ENCODE results near the gene HOXB3. TPM values are rescaled to one million over a fixed set of nuclear protein-coding genes. Genes with fewer than 3 reads are reported as not detected.
"Not testable (repeated sequence)": the region's sequence is repeated elsewhere in the genome, so short reads cannot be mapped to it uniquely, and the experiment has no call there.

The HOXB3 gene
- total RNA-seq, 4 donors from 2014 or later, result 25.7 to 57.1 (median 34.9) TPM

DNA sequence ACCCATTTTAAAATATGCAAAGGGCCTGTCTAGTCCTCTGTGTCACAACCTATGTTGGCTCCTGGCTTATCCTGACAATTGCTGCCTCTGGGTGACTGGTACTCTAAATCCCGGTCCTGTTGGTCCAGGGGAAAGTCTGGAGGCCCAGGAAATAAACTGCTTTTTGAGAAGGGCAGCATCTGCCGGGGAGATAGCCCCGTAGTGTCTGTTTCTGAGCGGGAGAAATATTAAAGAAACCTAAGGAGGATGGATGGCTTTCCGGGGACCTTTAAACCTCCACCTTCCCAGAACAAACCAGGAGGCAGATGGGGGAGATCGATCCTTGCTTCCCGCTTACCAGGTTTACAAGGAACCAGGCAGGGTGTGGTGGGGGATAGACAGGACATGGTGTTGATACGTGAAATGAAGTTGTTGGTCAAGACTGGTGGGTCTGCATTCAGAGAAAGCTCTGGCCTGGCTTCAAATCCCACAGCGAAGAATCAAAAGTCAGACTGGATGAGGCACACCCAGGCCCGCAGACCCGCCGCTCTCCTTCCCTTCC, 48.9 kb downstream of the HOXB3 start:
- intact Hi-C loops (cut with DNase I; ENCODE audit: low total_unique reads), result loop anchor here (5.0 kb wide), 2 partner anchors 36 to 49 kb away; partner anchors contain the start of gene HOXB4
- in situ Hi-C loops (cut with MboI; ENCODE audit: low pct_ligation_motif_present in 1 of 4, low pct_unique_long_range_greater_than_20kb in 1 of 4, low sequenced_read_pairs in 3 of 4), result no loop called here

GRCh38 chr17:48540213-48540612, 49.8 kb downstream of the HOXB3 start:
- H3K36me3 ChIP-seq, result no peaks in the 10 kb centered on the region
- H3K27me3 ChIP-seq, result peaks cover 17% of the 10 kb centered on the region
- 93% methylated on average over 1 of the region's 1 CpG; no CpG with 5 or more reads in 1 of the 2 donors for WGBS, 2 donors (ENCODE audit: low coverage in 1 of 2)
- H3K9me3 ChIP-seq, result no peaks in the 10 kb centered on the region
- in situ Hi-C loops (cut with MboI; ENCODE audit: low pct_ligation_motif_present in 1 of 4, low pct_unique_long_range_greater_than_20kb in 1 of 4, low sequenced_read_pairs in 3 of 4) (no loop called here), intact Hi-C loops (cut with DNase I; ENCODE audit: low total_unique reads) (loop anchor here (5.0 kb wide), 2 partner anchors 37 to 48 kb away; partner anchors contain the start of gene HOXB4)
- H3K4me1 ChIP-seq, result peaks cover 3 to 25% (median 5%) of the 10 kb centered on the region in 4 donors
- no peak for TF ChIP-seq CTCF (IDR thresholded peaks at IDR 0.05)
- no peak for TF ChIP-seq EP300 (IDR thresholded peaks at IDR 0.05; ENCODE audit: low read depth)
- no peak for TF ChIP-seq POLR2A (IDR thresholded peaks at IDR 0.05)
- no peak for TF ChIP-seq POLR2AphosphoS5 (IDR thresholded peaks at IDR 0.05)
- no peak for DNase-seq
- peak overlapping the region in 3 of 4 donors; percentile 89 to 95 (median 94) for H3K27ac ChIP-seq
- H3K4me3 ChIP-seq, result no peak overlapping the region

More for the DNA sequence above, 48.9 kb downstream of the HOXB3 start:
- Histone ChIP-seq H3K9me3 (no peaks in the 10 kb centered on the region), H3K27ac (peak overlapping the region; percentile 89 to 95 (median 94)), H3K4me3 (peak overlapping the region; percentile 45 to 68 (median 49)), H3K27me3 (peaks cover 17% of the 10 kb centered on the region), H3K36me3 (no peaks in the 10 kb centered on the region), H3K4me1 (peaks cover 10 to 34% (median 13%) of the 10 kb centered on the region in 4 donors)
- WGBS, 2 donors (ENCODE audit: low coverage in 1 of 2), result 50 to 61% methylated on average over 10 to 12 of the region's 12 CpGs
- TF ChIP-seq POLR2AphosphoS5 (IDR thresholded peaks at IDR 0.05) (no peak), EP300 (IDR thresholded peaks at IDR 0.05; ENCODE audit: low read depth) (no peak), POLR2A (IDR thresholded peaks at IDR 0.05) (no peak), CTCF (IDR thresholded peaks at IDR 0.05) (no peak)
- DNase-seq, result no peak

DNA sequence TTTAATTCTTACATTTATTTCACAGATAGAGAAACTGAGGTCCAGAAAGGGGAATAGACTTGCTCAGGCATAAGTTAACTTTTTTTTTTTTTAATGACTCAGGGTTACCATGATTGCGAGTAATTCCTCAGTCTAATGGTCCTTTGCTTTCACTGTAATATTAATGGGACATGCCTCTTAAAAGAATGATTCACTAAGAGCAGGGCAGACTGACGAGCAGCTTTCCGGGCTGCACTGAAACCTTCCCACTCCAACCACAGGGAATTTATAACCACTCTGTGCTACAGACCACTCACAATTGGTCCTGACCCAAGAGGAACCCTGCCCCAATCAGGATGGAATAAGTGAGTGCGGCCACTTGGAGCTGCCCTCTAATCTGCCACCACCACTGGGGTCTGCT, 50.9 kb downstream of the HOXB3 start:
- in situ Hi-C loops (cut with MboI; ENCODE audit: low pct_ligation_motif_present in 1 of 4, low pct_unique_long_range_greater_than_20kb in 1 of 4, low sequenced_read_pairs in 3 of 4), result no loop called here
- DNase-seq, result no peak
- Histone ChIP-seq H3K27ac (peak overlapping the region in 2 of 4 donors; percentile 94 to 95), H3K27me3 (peaks cover 17% of the 10 kb centered on the region), H3K4me1 (peaks cover 0 to 20% (median 2%) of the 10 kb centered on the region in 4 donors), H3K36me3 (no peaks in the 10 kb centered on the region), H3K9me3 (no peaks in the 10 kb centered on the region), H3K4me3 (no peak overlapping the region)
- 72 to 88% methylated on average over 2 to 4 of the region's 4 CpGs for WGBS, 2 donors (ENCODE audit: low coverage in 1 of 2)
- intact Hi-C loops (cut with DNase I; ENCODE audit: low total_unique reads), result no loop called here
- TF ChIP-seq POLR2A (IDR thresholded peaks at IDR 0.05) (no peak), EP300 (IDR thresholded peaks at IDR 0.05; ENCODE audit: low read depth) (no peak), POLR2AphosphoS5 (IDR thresholded peaks at IDR 0.05) (no peak), CTCF (IDR thresholded peaks at IDR 0.05) (no peak)

DNA sequence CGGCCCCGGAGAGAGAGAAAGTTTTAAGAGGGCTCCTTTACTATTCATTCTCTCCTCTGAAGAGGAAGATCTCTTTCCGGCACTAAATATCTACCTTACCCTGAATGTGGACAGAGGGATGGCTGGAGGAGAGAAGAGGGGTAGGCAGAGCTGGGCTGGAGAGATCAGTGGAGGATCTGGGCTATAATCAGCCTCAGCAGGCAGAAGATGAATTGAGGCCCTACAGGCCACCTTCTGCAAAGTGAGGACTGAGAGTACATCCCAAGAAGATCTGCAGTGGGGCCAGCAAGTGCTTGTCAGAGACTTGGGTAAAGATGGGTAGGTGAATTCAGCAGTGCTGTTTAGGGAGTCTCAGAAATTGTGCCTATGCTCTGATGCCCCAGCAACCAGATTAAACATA, 52.7 kb downstream of the HOXB3 start:
- in situ Hi-C loops (cut with MboI; ENCODE audit: low pct_ligation_motif_present in 1 of 4, low pct_unique_long_range_greater_than_20kb in 1 of 4, low sequenced_read_pairs in 3 of 4) (no loop called here), intact Hi-C loops (cut with DNase I; ENCODE audit: low total_unique reads) (no loop called here)
- H3K4me3 ChIP-seq, result no peak overlapping the region
- no peak for TF ChIP-seq EP300 (IDR thresholded peaks at IDR 0.05; ENCODE audit: low read depth)
- 94% methylated on average over 3 of the region's 3 CpGs for WGBS, 2 donors (ENCODE audit: low coverage in 1 of 2)
- H3K27ac ChIP-seq, result no peak overlapping the region
- no peaks in the 10 kb centered on the region for H3K9me3 ChIP-seq
- no peaks in the 10 kb centered on the region for H3K36me3 ChIP-seq
- peaks cover 0 to 7% (median 0%) of the 10 kb centered on the region in 4 donors for H3K4me1 ChIP-seq
- peaks cover 6% of the 10 kb centered on the region for H3K27me3 ChIP-seq
- DNase-seq, result no peak

GRCh38 chr17:48535793-48536559, 54.1 kb downstream of the HOXB3 start:
- H3K4me3 ChIP-seq; H3K27ac ChIP-seq; H3K4me1 ChIP-seq; intact Hi-C loops (cut with DNase I; ENCODE audit: low total_unique reads); H3K27me3 ChIP-seq; H3K9me3 ChIP-seq; DNase-seq; H3K36me3 ChIP-seq; in situ Hi-C loops (cut with MboI; ENCODE audit: low pct_ligation_motif_present in 1 of 4, low pct_unique_long_range_greater_than_20kb in 1 of 4, low sequenced_read_pairs in 3 of 4): not testable (repeated sequence)
- WGBS, 2 donors (ENCODE audit: low coverage in 1 of 2), result 90 to 95% methylated on average over 4 to 9 of the region's 9 CpGs

All from transverse colon (tissue), 4 donors.